ENCODE results near the gene FOXC2.

Gene FOXC2

DNA sequence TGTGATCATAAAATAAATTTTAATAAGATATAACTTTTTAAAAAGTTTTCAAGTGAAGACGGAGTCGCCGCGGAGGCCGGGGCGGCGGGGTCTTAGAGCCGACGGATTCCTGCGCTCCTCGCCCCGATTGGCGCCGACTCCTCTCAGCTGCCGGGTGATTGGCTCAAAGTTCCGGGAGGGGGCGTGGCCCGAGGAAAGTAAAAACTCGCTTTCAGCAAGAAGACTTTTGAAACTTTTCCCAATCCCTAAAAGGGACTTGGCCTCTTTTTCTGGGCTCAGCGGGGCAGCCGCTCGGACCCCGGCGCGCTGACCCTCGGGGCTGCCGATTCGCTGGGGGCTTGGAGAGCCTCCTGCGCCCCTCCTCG is at the start of gene FOXC2:
Gene FOXC2 (plus strand): TSS at position 229 of the 365 bp plus-strand sequence. CDS start 507 bp downstream, outside the sequence.
- H3K4me1 Mint-ChIP-seq: peaks cover 14 to 38% of the 10 kb centered on the region in 2 donors
- no peak for ATAC-seq (replicated peaks)
- peaks cover 63 to 64% of the 10 kb centered on the region in 2 donors for H3K27me3 Mint-ChIP-seq
- peak within 1 kb of the TSS; percentile 87 for H3K27ac Mint-ChIP-seq
- H3K36me3 Mint-ChIP-seq: no peaks in the 10 kb centered on the region
- peak within 1 kb of the TSS; percentile 59 to 61 for H3K4me3 Mint-ChIP-seq
- H3K9me3 Mint-ChIP-seq: no peaks in the 10 kb centered on the region
- no peak for DNase-seq

- ATAC-seq (replicated peaks) (no peak), DNase-seq (no peak)
- Mint-ChIP-seq H3K27me3 (peaks cover 75 to 93% of the 10 kb centered on the region in 2 donors), H3K4me1 (peaks cover 9 to 35% of the 10 kb centered on the region in 2 donors), H3K27ac (peak overlapping the region; percentile 85), H3K36me3 (no peaks in the 10 kb centered on the region), H3K9me3 (no peaks in the 10 kb centered on the region), H3K4me3 (no peak overlapping the region)
These were observed 49.6 kb upstream of the FOXC2 start for GRCh38 chr16:86517033-86517432.

- DNase-seq (peak; percentile 27), ATAC-seq (replicated peaks) (peak; percentile 65 to 73)
- Mint-ChIP-seq H3K27me3 (peaks cover 74 to 90% of the 10 kb centered on the region in 2 donors), H3K9me3 (no peaks in the 10 kb centered on the region), H3K4me1 (peaks cover 9 to 30% of the 10 kb centered on the region in 2 donors), H3K4me3 (no peak overlapping the region), H3K36me3 (no peaks in the 10 kb centered on the region), H3K27ac (peak overlapping the region; percentile 85)
These were observed 48.9 kb upstream of the FOXC2 start for GRCh38 chr16:86517652-86518258.

- no peaks in the 10 kb centered on the region for H3K36me3 Mint-ChIP-seq
- no peak overlapping the region for H3K4me3 Mint-ChIP-seq
- no peak for ATAC-seq (replicated peaks)
- H3K27ac Mint-ChIP-seq: no peak overlapping the region
- DNase-seq: no peak
- H3K9me3 Mint-ChIP-seq: no peaks in the 10 kb centered on the region
- peaks cover 68 to 82% of the 10 kb centered on the region in 2 donors for H3K27me3 Mint-ChIP-seq
- H3K4me1 Mint-ChIP-seq: peaks cover 7 to 21% of the 10 kb centered on the region in 2 donors
These were observed 47.5 kb upstream of the FOXC2 start for GRCh38 chr16:86519007-86519648.

DNA sequence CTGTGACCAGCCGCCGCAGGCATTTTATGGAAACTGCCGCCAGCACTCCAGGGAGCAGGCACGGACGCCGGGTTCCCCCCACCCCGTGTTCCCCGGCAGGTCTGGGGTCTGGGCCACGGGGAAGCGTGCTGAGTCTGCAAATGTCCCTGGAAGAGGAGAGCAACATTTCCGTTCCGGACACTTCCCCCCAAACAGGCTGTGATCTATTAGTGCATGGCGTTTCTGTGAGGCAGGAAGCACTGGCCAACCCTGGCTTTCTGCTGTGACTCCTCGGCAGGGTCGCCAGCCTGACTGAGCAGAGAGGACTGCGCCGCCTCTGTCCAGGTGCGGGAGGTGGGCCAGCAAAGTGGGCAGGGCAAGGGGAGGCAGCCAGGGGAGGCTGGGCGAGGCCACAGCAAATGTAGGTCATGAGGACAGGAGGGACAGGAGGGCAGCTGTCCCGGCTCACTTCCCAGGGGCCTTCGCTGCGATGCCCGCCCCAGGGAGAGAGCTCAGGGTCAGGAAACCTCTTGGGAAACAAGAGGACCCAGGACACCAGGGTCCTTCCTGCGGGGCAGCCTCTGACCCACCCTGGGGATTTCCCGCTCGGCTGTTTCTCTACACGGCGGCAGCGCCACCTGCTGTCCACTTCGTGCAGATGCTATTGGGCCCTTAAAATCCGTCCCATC is 46.8 kb upstream of the FOXC2 start:
- Mint-ChIP-seq H3K36me3 (no peaks in the 10 kb centered on the region), H3K27ac (no peak overlapping the region), H3K4me3 (peak overlapping the region in 1 of 2 donors; percentile 32), H3K4me1 (peaks cover 7 to 21% of the 10 kb centered on the region in 2 donors), H3K9me3 (no peaks in the 10 kb centered on the region), H3K27me3 (peaks cover 66 to 79% of the 10 kb centered on the region in 2 donors)
- ATAC-seq (replicated peaks) (peak in 1 of 2 donors; percentile 43), DNase-seq (no peak)

- Mint-ChIP-seq H3K27ac (no peak overlapping the region), H3K36me3 (no peaks in the 10 kb centered on the region), H3K9me3 (no peaks in the 10 kb centered on the region), H3K4me3 (no peak overlapping the region), H3K4me1 (peaks cover 7 to 21% of the 10 kb centered on the region in 2 donors), H3K27me3 (peaks cover 61 to 71% of the 10 kb centered on the region in 2 donors)
- ATAC-seq (replicated peaks) (no peak), DNase-seq (no peak)
These were observed 46.1 kb upstream of the FOXC2 start for GRCh38 chr16:86520317-86521210.

GRCh38 chr16:86521236-86522197 is 45.1 kb upstream of the FOXC2 start:
- Mint-ChIP-seq H3K4me3 (no peak overlapping the region), H3K27me3 (peaks cover 53 to 62% of the 10 kb centered on the region in 2 donors), H3K27ac (no peak overlapping the region), H3K4me1 (peaks cover 5 to 18% of the 10 kb centered on the region in 2 donors), H3K36me3 (no peaks in the 10 kb centered on the region), H3K9me3 (no peaks in the 10 kb centered on the region)
- DNase-seq: no peak
- no peak for ATAC-seq (replicated peaks)

DNA sequence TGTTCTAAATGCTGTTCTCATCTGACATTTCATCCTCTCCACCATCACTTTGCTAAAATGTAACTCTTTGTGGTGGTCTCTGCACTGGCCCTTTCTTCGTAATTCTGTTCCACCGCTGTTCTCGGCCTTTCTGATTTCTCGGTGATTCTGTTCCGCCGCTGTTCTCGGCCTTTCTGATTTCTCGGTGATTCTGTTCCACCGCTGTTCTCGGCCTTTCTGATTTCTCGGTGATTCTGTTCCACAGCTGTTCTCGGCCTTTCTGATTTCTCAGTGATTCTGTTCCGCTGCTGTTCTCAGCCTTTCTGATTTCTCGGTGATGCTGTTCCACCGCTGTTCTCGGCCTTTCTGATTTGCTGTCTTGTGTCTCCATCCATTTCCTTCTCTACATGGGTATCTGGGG is 44.0 kb upstream of the FOXC2 start:
- no peak for DNase-seq
- Mint-ChIP-seq H3K9me3 (peaks cover 0 to 1% of the 10 kb centered on the region in 2 donors), H3K4me1 (peaks cover 5 to 10% of the 10 kb centered on the region in 2 donors), H3K4me3 (no peak overlapping the region), H3K27ac (no peak overlapping the region), H3K27me3 (peaks cover 43 to 50% of the 10 kb centered on the region in 2 donors), H3K36me3 (peaks cover 0 to 1% of the 10 kb centered on the region in 2 donors)
- ATAC-seq (replicated peaks): no peak

DNA sequence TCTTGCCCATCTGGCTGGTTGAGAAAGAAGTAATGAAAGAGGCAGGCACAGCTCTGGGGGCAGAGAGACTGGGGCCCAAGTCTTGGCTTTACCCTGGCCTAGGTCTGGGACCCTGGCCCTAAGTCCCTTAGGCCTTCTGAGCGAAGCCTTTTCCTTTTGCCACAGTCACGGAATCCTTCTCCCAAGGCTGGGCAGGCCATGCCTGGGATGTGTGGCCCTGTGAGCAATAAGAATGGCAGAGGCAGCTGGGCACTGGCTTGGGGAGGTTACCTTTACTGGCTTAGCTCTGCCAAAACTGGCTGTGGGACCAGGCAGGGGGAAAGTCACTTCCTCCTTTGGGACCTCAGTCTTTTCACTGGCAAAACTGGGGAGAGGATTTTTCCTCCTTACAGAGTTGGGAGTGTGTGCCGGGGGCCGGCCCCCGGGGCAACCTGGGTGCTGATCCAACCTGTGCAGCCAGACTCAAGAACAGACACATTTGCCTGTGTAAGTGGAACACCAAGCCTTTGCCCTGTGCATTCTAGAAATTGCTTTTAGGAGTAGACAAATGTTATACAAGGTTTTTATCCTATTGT is 43.4 kb upstream of the FOXC2 start:
- H3K9me3 Mint-ChIP-seq: peaks cover 0 to 2% of the 10 kb centered on the region in 2 donors
- no peak overlapping the region for H3K27ac Mint-ChIP-seq
- peaks cover 36 to 44% of the 10 kb centered on the region in 2 donors for H3K27me3 Mint-ChIP-seq
- ATAC-seq (replicated peaks) (no peak), DNase-seq (no peak)
- H3K4me3 Mint-ChIP-seq: no peak overlapping the region
- H3K4me1 Mint-ChIP-seq: peaks cover 2 to 10% of the 10 kb centered on the region in 2 donors
- peaks cover 2% of the 10 kb centered on the region in 2 donors for H3K36me3 Mint-ChIP-seq

- ATAC-seq (replicated peaks): no peak
- DNase-seq: no peak
- H3K4me3 Mint-ChIP-seq: no peak overlapping the region
- H3K9me3 Mint-ChIP-seq: peaks cover 0 to 3% of the 10 kb centered on the region in 2 donors
- H3K27ac Mint-ChIP-seq: no peak overlapping the region
- peaks cover 3 to 6% of the 10 kb centered on the region in 2 donors for H3K36me3 Mint-ChIP-seq
- H3K27me3 Mint-ChIP-seq: peaks cover 29 to 37% of the 10 kb centered on the region in 2 donors
- peaks cover 2 to 10% of the 10 kb centered on the region in 2 donors for H3K4me1 Mint-ChIP-seq
These were observed 42.6 kb upstream of the FOXC2 start for GRCh38 chr16:86524029-86524428.

- peaks cover 0 to 3% of the 10 kb centered on the region in 2 donors for H3K9me3 Mint-ChIP-seq
- no peak overlapping the region for H3K4me3 Mint-ChIP-seq
- no peak overlapping the region for H3K27ac Mint-ChIP-seq
- peaks cover 11 to 20% of the 10 kb centered on the region in 2 donors for H3K36me3 Mint-ChIP-seq
- DNase-seq (no peak), ATAC-seq (replicated peaks) (no peak)
- H3K27me3 Mint-ChIP-seq: peaks cover 20 to 21% of the 10 kb centered on the region in 2 donors
- no peaks in the 10 kb centered on the region for H3K4me1 Mint-ChIP-seq
These were observed 40.9 kb upstream of the FOXC2 start for GRCh38 chr16:86525696-86526095.

DNA sequence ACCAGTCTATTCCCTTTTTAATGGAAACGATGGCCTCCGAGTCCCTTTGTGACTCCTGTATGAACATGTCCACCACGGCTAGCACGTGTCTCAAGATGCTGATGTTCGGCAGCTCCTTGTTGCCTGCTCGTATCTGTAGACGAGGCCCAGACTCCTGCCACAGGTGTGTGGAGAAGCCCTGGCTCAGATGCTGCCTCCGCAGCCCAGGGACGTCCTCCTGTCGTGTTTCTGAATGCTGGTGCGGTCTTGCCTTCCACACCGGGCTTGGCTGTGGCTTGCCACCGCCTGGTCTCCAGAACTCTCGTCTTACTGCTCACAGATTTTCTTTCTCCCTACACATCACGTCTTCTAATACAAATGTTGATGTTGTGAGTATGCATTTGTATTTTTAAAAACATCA is 39.3 kb upstream of the FOXC2 start:
- ATAC-seq (replicated peaks): no peak

More for the DNA sequence above, 39.3 kb upstream of the FOXC2 start:
- H3K27me3 Mint-ChIP-seq: peaks cover 7% of the 10 kb centered on the region in 2 donors
- no peak overlapping the region for H3K27ac Mint-ChIP-seq
- H3K4me3 Mint-ChIP-seq: no peak overlapping the region
- no peak for DNase-seq
- peaks cover 0 to 3% of the 10 kb centered on the region in 2 donors for H3K9me3 Mint-ChIP-seq
- peaks cover 11 to 25% of the 10 kb centered on the region in 2 donors for H3K36me3 Mint-ChIP-seq
- no peaks in the 10 kb centered on the region for H3K4me1 Mint-ChIP-seq

Measured in stimulated activated naive B cell treated with anti-CD40 and anti-IgM and Interleukin-4, amounts not matched to agents 10 μg/mL and 1 μg/mL and 100 μg/mL, for 72 hours (primary cell).